ENCODE results near the gene GABPA. TPM values are rescaled to one million over a fixed set of nuclear protein-coding genes. Genes with fewer than 3 reads are reported as not detected.

The GABPA gene
- total RNA-seq, 1 donor from 2014 or later = 26.1 TPM

DNA sequence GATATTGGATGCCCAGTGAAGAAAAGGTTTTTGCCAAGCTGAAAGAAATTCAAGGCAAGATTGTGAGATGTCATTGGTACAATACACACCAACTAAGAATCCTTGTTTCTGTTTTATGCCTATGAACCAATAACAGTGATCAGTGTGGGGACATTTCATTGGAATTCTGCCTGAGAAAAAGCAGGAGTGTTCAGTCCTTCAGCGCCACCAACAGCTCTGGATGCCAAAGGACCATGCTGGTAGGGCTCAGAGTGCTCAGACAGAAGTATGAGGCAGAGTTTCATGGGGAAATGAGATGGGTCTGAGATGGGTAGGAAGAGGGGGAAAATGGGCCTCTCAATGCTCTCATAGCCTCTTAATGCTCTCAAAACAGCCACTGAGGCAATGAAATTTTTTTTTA is 56.5 kb downstream of the GABPA start:
- H3K36me3 ChIP-seq (ENCODE audit: control insufficient read depth in 3 of 3, insufficient read depth in 3 of 3, low read length in 3 of 3) = no peaks in the 10 kb centered on the region
- H3K9me3 ChIP-seq (ENCODE audit: control insufficient read depth in 3 of 3, low read length in 3 of 3) = no peaks in the 10 kb centered on the region
- no peak overlapping the region for H3K4me3 ChIP-seq (ENCODE audit: low read length in 3 of 3)
- H3K4me1 ChIP-seq (ENCODE audit: control insufficient read depth in 3 of 3, insufficient read depth in 3 of 3, low read length in 3 of 3) = peaks cover 0 to 6% (median 6%) of the 10 kb centered on the region in 3 donors
- H3K9ac ChIP-seq (ENCODE audit: low read depth in 1 of 3, low read length in 3 of 3) = no peak overlapping the region
- no peaks in the 10 kb centered on the region for H3K27me3 ChIP-seq (ENCODE audit: control insufficient read depth in 3 of 3, insufficient read depth in 3 of 3, low read length in 3 of 3)
- H3K27ac ChIP-seq (ENCODE audit: low read depth, low read length) = no peak overlapping the region

DNA sequence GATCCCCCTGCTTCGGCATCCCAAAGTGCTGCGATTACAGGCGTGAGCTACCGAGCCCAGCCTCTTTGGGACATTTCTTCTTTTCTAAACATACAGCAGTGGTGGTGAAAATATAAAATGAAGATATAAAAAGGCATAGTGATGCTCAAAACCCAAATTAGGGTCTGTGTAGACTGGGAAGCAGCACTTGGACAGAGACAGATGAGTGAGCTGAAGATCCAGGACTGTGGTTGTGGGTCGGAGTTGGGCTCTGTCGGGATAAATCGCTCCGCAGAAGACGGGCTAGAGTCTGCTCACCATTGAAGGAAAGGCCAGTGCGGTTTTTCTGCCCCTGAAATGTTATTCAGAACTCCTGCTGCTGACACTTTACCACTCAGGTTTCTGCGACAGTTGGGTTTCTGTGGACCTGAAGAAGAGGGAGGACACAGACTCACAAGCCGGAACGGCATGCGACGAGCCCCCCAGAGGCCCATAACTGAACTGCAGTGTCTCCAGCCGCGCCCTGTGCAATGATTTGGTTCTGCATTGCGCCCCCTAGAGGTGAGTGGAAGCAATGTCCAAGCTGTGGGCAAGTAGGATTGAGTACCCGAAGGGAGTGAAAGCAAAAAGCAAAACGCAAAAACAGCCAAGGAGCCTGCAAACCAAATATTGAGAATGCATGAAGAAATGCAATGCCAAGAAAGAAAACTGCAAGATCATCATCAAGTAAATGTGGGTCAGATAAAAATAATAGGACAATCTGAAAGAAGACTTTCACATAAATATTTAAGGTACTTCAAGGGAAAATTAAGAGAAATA is 66.6 kb downstream of the GABPA start:
- no peaks in the 10 kb centered on the region for H3K4me1 ChIP-seq (ENCODE audit: control insufficient read depth in 3 of 3, insufficient read depth in 3 of 3, low read length in 3 of 3)
- no peaks in the 10 kb centered on the region for H3K9me3 ChIP-seq (ENCODE audit: control insufficient read depth in 3 of 3, low read length in 3 of 3)
- no peak overlapping the region for H3K4me3 ChIP-seq (ENCODE audit: low read length in 3 of 3)
- no peak overlapping the region for H3K9ac ChIP-seq (ENCODE audit: low read depth in 1 of 3, low read length in 3 of 3)
- H3K27me3 ChIP-seq (ENCODE audit: control insufficient read depth in 3 of 3, insufficient read depth in 3 of 3, low read length in 3 of 3) = peaks cover 0 to 3% (median 0%) of the 10 kb centered on the region in 3 donors
- no peak overlapping the region for H3K27ac ChIP-seq (ENCODE audit: low read depth, low read length)
- no peaks in the 10 kb centered on the region for H3K36me3 ChIP-seq (ENCODE audit: control insufficient read depth in 3 of 3, insufficient read depth in 3 of 3, low read length in 3 of 3)

DNA sequence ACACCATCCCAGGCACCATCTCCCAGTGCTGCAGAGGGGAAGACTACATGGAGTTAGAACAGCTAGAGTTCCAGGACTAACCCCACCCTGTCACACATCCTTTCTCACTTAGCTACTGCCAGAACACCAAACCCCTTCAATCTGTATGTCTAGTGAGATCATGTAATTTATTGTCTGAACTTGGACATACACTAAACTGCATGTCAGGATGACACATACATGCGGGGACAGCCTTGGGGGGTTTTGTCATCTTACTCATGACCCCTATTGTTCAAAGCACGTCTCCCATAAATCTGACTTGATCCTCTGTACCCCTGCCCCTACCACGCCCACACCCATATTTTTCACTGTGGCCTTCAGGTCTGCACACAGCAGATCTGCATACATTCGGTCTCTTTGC is 71.3 kb downstream of the GABPA start:
- H3K27me3 ChIP-seq (ENCODE audit: control insufficient read depth in 3 of 3, insufficient read depth in 3 of 3, low read length in 3 of 3) = peaks cover 0 to 3% (median 0%) of the 10 kb centered on the region in 3 donors
- no peak overlapping the region for H3K9ac ChIP-seq (ENCODE audit: low read depth in 1 of 3, low read length in 3 of 3)
- H3K4me1 ChIP-seq (ENCODE audit: control insufficient read depth in 3 of 3, insufficient read depth in 3 of 3, low read length in 3 of 3) = no peaks in the 10 kb centered on the region
- H3K36me3 ChIP-seq (ENCODE audit: control insufficient read depth in 3 of 3, insufficient read depth in 3 of 3, low read length in 3 of 3) = no peaks in the 10 kb centered on the region
- H3K4me3 ChIP-seq (ENCODE audit: low read length in 3 of 3) = no peak overlapping the region
- no peak overlapping the region for H3K27ac ChIP-seq (ENCODE audit: low read depth, low read length)
- H3K9me3 ChIP-seq (ENCODE audit: control insufficient read depth in 3 of 3, low read length in 3 of 3) = no peaks in the 10 kb centered on the region

DNA sequence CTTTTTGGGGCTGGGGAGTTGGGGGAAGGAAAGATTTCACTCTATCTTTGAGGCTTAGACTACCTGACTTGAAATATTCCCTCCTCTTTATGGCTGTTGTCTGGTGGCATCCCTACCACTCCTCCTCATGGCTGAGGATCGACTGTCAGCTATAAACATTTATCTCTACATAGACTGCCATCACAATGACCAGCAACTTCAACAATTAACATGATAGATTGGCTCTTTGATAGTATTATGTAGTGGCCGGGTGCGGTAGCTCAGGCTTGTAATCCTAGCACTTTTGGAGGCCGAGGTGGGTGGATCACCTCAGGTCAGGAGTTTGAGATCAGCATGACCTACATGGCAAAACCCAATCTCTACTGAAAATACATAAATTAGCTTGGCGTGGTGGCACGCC is 72.4 kb downstream of the GABPA start:
- Histone ChIP-seq H3K9me3 (ENCODE audit: control insufficient read depth in 3 of 3, low read length in 3 of 3) (no peaks in the 10 kb centered on the region), H3K4me1 (ENCODE audit: control insufficient read depth in 3 of 3, insufficient read depth in 3 of 3, low read length in 3 of 3) (no peaks in the 10 kb centered on the region), H3K4me3 (ENCODE audit: low read length in 3 of 3) (no peak overlapping the region), H3K9ac (ENCODE audit: low read depth in 1 of 3, low read length in 3 of 3) (no peak overlapping the region), H3K36me3 (ENCODE audit: control insufficient read depth in 3 of 3, insufficient read depth in 3 of 3, low read length in 3 of 3) (no peaks in the 10 kb centered on the region), H3K27me3 (ENCODE audit: control insufficient read depth in 3 of 3, insufficient read depth in 3 of 3, low read length in 3 of 3) (peaks cover 0 to 3% (median 0%) of the 10 kb centered on the region in 3 donors), H3K27ac (ENCODE audit: low read depth, low read length) (no peak overlapping the region)

DNA sequence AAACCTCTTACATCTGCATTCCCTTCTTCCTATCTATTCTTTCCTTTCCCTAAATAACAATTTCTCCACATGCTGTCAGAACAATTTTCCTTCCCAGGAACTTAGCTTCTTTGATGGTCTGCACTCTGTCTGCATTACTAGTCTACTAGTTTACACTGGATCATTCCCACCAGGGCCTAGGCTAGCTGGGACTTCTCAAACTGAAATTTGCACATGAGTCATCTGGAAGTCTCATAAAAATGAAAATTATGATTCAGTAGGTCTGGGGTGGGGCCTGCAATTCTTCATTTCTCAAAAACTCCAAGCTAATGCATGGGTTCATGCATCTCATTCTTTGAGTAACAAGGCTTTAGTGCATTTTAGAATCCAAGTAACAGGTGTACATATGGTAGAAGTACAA is 74.2 kb downstream of the GABPA start:
- H3K4me3 ChIP-seq (ENCODE audit: low read length in 3 of 3) = no peak overlapping the region
- H3K9me3 ChIP-seq (ENCODE audit: control insufficient read depth in 3 of 3, low read length in 3 of 3) = no peaks in the 10 kb centered on the region
- H3K4me1 ChIP-seq (ENCODE audit: control insufficient read depth in 3 of 3, insufficient read depth in 3 of 3, low read length in 3 of 3) = no peaks in the 10 kb centered on the region
- no peaks in the 10 kb centered on the region for H3K36me3 ChIP-seq (ENCODE audit: control insufficient read depth in 3 of 3, insufficient read depth in 3 of 3, low read length in 3 of 3)
- H3K27me3 ChIP-seq (ENCODE audit: control insufficient read depth in 3 of 3, insufficient read depth in 3 of 3, low read length in 3 of 3) = no peaks in the 10 kb centered on the region
- no peak overlapping the region for H3K27ac ChIP-seq (ENCODE audit: low read depth, low read length)
- no peak overlapping the region for H3K9ac ChIP-seq (ENCODE audit: low read depth in 1 of 3, low read length in 3 of 3)

DNA sequence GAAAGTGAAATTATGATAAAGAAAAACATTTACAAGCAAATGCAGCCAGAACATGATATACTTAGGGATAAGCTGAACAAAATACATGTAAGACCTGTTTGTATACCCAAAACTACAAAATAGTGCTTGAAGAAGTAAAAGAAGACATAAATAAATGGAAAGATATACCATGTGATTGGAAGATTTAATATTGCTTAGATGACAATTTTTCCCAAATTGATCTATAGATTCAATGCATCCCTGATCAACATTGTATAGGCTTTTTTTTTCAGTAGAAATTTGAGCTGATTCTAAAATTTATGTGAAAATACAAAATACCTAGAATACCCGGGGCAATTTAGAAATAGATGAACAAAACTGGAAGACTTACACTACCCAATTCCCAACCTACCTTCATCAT is 76.4 kb downstream of the GABPA start:
- no peaks in the 10 kb centered on the region for H3K27me3 ChIP-seq (ENCODE audit: control insufficient read depth in 3 of 3, insufficient read depth in 3 of 3, low read length in 3 of 3)
- no peak overlapping the region for H3K27ac ChIP-seq (ENCODE audit: low read depth, low read length)
- no peaks in the 10 kb centered on the region for H3K36me3 ChIP-seq (ENCODE audit: control insufficient read depth in 3 of 3, insufficient read depth in 3 of 3, low read length in 3 of 3)
- H3K4me1 ChIP-seq (ENCODE audit: control insufficient read depth in 3 of 3, insufficient read depth in 3 of 3, low read length in 3 of 3) = no peaks in the 10 kb centered on the region
- H3K9me3 ChIP-seq (ENCODE audit: control insufficient read depth in 3 of 3, low read length in 3 of 3) = no peaks in the 10 kb centered on the region
- H3K4me3 ChIP-seq (ENCODE audit: low read length in 3 of 3) = no peak overlapping the region
- no peak overlapping the region for H3K9ac ChIP-seq (ENCODE audit: low read depth in 1 of 3, low read length in 3 of 3)

DNA sequence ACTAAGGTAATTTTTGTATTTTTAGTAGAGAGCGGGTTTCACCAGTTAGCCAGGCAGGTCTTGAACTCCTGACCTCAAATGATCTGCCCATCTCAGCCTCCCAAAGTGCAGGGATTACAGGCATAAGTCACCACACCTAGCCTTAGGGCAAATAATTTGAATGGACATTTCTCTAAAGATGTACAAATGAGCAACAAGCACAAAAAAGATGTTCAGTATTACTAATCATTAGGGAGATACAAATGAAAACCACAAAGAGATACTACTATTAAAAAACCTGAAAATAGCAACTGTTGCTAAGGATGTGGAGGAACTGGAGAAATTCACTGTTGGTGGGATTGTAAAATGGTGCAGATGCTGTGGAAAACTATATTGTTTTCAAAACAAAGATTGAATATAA is 79.1 kb downstream of the GABPA start:
- H3K36me3 ChIP-seq (ENCODE audit: control insufficient read depth in 3 of 3, insufficient read depth in 3 of 3, low read length in 3 of 3) = no peaks in the 10 kb centered on the region
- no peak overlapping the region for H3K9ac ChIP-seq (ENCODE audit: low read depth in 1 of 3, low read length in 3 of 3)
- no peak overlapping the region for H3K27ac ChIP-seq (ENCODE audit: low read depth, low read length)
- no peaks in the 10 kb centered on the region for H3K9me3 ChIP-seq (ENCODE audit: control insufficient read depth in 3 of 3, low read length in 3 of 3)
- no peak overlapping the region for H3K4me3 ChIP-seq (ENCODE audit: low read length in 3 of 3)
- H3K27me3 ChIP-seq (ENCODE audit: control insufficient read depth in 3 of 3, insufficient read depth in 3 of 3, low read length in 3 of 3) = no peaks in the 10 kb centered on the region
- H3K4me1 ChIP-seq (ENCODE audit: control insufficient read depth in 3 of 3, insufficient read depth in 3 of 3, low read length in 3 of 3) = no peaks in the 10 kb centered on the region

DNA sequence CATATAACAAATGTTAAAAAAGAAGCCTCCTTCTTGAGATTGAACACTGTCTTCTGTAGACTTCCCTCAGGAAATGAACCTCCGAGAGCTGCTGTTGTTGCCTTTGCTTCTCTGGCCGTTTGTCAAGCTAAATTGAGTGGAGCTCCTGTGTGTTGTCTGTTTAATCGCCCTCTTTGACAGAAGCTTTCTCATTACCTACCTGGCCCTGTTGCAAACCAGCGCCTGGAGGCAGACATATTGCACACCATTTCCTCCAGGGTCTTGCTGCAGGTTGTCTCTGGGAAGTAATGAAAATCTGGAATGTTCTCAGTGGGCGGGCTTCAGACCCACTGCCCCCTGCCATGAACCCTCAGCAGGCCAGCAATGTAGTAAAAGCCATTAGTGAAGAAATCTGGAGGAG is 83.3 kb downstream of the GABPA start:
- Histone ChIP-seq H3K9ac (ENCODE audit: low read depth in 1 of 3, low read length in 3 of 3) (no peak overlapping the region), H3K9me3 (ENCODE audit: control insufficient read depth in 3 of 3, low read length in 3 of 3) (no peaks in the 10 kb centered on the region), H3K27me3 (ENCODE audit: control insufficient read depth in 3 of 3, insufficient read depth in 3 of 3, low read length in 3 of 3) (no peaks in the 10 kb centered on the region), H3K4me1 (ENCODE audit: control insufficient read depth in 3 of 3, insufficient read depth in 3 of 3, low read length in 3 of 3) (no peaks in the 10 kb centered on the region), H3K27ac (ENCODE audit: low read depth, low read length) (no peak overlapping the region), H3K4me3 (ENCODE audit: low read length in 3 of 3) (no peak overlapping the region), H3K36me3 (ENCODE audit: control insufficient read depth in 3 of 3, insufficient read depth in 3 of 3, low read length in 3 of 3) (no peaks in the 10 kb centered on the region)

DNA sequence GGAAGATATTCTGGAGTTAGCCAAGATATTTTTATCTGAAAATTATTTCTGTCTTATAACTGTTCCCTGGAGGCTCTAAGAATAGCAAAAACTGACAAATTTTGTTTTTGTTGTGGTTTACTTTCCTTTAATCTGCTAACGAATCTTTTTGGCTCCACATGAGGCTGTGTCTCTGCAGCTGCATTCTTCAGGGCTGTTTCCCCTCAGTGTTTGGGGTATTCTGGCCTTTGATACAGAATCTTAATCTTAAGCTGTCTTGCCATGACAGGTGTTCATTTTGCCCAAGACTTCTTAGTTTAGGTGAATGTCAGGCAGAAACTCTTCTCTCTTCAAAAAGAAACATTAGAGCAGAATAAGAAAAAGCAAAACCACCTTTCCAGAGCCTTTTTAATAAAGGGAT is 83.8 kb downstream of the GABPA start:
- no peak overlapping the region for H3K27ac ChIP-seq (ENCODE audit: low read depth, low read length)
- H3K9ac ChIP-seq (ENCODE audit: low read depth in 1 of 3, low read length in 3 of 3) = no peak overlapping the region
- H3K4me1 ChIP-seq (ENCODE audit: control insufficient read depth in 3 of 3, insufficient read depth in 3 of 3, low read length in 3 of 3) = no peaks in the 10 kb centered on the region
- no peaks in the 10 kb centered on the region for H3K27me3 ChIP-seq (ENCODE audit: control insufficient read depth in 3 of 3, insufficient read depth in 3 of 3, low read length in 3 of 3)
- H3K36me3 ChIP-seq (ENCODE audit: control insufficient read depth in 3 of 3, insufficient read depth in 3 of 3, low read length in 3 of 3) = no peaks in the 10 kb centered on the region
- no peak overlapping the region for H3K4me3 ChIP-seq (ENCODE audit: low read length in 3 of 3)
- no peaks in the 10 kb centered on the region for H3K9me3 ChIP-seq (ENCODE audit: control insufficient read depth in 3 of 3, low read length in 3 of 3)
